GM19193 (cell line): Measurements from ENCODE around the gene TRIM66.

ENCODE experiments used
- POLR2A ChIP-seq: IDR thresholded peaks from 4 replicates; pipeline ENCODE4 v1.6.1; 2011; ENCODE audit not compliant: insufficient read depth, insufficient read length; ENCODE audit errors: extremely low read depth

The TRIM66 gene

DNA sequence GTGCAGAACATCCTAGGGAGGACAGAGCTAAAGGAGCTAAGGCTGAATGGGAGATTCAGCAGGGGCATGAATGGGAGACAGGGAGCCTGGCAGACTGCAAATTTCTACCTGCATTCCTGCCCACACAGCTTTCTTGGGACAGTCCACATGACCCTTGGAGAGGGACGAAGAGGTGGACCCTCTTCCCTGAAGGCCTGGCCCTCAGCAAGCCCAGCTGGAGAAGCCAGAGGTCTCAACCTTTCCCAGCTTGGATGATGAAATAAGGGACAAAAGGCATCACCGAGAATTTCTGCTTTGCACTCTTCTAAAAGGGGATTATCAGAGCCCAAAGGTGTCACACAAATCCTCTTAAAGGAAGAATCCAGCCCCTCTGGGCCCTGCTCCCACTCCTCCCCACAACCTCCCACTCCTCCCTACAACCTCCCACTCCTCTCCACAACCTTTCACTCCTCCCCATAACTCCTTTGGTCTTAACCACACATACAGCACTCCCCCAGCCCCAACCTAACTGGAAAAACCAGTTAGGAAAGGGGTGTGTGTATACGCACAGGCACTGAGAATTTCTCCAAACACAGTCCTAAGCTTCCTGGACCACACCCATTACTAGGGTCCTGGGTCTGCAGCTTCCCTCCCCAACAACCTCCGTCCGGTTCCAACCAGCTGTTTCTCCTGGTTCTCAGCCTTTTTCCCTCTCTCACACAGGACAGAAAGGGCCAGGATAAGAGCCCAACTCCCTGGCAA, 38.6 kb upstream of the TRIM66 start:
- TF ChIP-seq POLR2A: no peak

DNA sequence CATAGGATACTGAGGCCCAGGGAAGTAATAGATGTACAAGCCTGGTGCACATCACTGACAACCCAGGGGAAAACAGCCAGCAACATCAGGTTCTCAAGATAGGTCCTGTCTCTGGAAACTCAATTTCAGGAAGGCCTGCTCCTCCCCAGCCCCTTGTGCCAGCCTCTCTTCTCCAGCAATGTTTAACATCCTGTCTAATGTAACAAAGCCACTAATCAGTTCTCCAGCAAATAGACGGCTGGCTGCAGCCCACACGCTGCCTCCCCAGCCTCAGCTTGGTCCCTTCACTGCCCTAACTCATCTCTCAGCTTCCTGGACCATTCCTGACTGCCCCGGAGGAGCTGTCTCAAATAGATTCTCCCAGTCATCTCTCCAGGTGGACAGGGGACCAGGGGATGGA, 37.9 kb upstream of the TRIM66 start:
- TF ChIP-seq POLR2A: no peak

DNA sequence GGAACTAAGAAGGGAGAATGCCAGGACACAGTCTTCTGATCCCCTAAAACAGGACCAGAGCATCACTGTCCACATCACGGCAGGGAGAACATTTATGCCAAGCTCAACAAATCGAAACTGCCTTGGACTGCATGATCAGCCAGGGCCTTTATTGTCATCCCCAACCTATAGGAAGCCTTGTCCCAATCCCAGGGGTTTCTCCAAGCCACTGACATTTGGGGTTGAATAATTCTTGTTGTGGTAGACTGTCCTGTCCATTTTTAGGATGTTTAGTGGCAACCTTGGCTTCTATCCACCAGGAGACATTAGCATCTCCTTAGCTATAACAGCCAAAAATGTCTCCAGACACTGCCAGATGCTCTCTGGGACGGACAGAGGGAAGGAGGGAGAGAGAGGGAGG, 37.3 kb upstream of the TRIM66 start:
- TF ChIP-seq POLR2A: no peak

DNA sequence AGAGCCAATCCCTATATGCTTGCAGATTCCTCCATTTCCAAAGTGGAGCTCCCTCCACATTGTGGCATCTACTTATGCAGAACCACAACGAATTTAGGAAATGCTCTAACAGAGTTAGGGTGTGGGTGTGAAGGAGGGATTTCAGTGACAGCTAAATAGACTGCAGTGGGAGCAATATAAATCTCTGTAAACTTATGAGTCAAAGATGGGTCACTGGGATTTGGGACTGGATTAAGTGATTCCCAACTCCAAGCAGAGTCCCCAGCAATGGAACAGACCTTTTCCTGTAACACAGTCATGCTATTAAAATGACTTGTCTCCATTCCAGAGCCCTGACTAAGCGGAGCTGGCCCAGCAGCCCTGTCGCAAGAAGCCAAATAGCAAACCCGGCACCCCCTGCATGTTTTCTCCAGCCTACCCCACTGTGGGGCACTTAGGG, 36.8 kb upstream of the TRIM66 start:
- no peak for TF ChIP-seq POLR2A

DNA sequence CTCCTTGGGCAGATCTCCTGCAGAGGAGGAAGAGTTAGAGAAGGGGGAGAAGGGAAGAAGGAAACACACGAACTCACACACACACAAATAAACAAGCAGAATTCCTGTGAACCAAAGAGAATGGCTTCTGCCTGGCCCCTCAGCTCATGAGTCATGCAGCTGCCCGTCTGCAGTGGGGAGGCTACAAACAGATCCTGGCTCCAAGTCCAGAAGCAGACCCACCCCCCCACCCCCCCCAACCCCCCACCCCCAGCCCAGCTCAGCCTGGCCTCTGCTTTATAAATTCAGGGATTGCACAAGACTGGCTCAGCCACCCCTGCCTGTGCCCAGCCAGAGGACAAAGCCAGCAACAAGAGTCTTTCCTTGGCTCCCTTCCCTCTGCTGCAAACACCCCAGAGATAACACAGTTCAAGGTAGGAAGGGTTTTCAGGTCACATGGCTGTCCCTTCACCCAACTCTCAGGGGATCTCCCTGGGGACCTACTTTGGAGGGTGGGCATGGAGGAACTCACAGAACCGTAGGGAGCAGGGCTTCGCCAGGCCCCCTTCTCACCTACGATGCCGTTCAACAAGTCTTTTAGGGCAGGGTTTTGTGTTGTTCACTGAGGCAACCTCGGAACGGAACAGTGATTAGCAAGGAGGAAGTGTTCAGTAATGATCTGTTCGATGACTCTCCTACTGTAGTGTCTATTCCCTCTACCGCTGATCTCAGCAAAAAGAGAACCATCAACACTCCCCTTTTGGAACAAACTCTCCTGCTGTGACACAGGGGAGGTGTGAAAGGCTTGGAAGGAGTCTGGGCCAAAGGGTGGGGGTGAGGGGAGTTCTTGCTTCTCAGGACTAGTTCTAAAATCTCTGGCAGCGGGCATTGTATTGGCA, 35.6 kb upstream of the TRIM66 start:
- TF ChIP-seq POLR2A: no peak

DNA sequence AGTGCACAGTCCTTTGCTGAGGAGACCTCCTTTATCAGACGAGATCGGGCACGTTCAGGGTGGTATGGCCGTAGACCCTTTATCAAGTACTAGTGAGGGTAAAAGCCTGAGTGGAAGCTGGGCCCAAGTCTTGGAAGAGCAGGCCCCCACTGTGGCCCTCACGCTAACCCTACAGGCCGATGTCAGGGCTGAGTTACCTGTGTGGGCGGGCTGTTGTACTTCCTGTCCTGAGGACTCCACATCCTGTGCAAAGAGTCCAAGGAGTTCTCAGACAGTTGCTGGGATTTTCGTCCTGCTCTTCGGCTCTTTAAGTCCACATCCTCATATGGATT, 35.0 kb upstream of the TRIM66 start:
- no peak for TF ChIP-seq POLR2A

DNA sequence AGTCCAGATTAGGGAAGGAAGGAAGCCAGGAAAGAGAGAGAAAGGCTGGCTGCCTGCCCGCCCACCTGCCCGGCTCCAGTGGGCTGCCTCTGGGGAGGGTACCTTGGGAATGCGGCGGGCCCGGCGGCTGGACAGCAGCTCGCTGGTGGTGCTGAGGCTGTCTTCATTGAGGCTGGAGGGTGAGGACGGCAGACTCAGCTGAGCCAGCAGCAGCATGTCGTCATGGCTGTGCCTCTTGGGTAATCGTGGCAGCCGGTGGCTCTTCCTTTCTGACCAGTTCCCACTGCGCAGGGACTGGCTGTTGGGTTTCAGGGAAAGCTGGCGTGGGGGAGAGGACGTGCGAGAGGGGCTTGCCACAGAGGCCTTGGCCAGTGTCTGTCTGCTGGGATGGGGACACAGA, 33.0 kb upstream of the TRIM66 start:
- TF ChIP-seq POLR2A: no peak

DNA sequence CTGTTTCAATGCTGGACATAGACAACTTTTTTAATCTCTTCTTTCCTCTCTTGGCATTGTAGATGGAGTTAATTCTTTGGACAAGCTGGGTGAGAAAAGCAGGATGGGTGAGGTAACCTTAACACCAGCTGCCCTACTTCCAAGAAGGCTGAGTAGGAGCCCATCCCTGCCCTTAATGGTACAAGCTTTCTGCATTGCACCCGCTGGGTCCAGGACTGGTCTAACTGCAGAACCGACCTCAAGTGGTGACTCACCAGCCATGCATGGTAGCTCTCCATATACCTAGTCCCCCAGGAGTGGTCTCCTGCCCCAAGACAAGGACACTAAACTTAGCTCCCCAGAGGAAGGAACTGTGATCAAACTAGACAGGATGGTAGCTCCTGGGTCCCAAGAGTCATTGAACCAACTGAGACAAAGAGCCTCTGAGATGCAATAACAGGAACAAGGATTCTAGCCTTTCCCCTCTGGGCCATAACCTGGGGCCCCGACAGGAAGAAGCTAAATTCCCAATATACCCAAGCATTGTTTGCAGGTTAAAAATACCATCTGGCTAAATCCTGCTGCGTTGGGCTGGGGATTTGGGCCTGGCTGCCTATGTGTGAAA, 32.3 kb upstream of the TRIM66 start:
- no peak for TF ChIP-seq POLR2A

DNA sequence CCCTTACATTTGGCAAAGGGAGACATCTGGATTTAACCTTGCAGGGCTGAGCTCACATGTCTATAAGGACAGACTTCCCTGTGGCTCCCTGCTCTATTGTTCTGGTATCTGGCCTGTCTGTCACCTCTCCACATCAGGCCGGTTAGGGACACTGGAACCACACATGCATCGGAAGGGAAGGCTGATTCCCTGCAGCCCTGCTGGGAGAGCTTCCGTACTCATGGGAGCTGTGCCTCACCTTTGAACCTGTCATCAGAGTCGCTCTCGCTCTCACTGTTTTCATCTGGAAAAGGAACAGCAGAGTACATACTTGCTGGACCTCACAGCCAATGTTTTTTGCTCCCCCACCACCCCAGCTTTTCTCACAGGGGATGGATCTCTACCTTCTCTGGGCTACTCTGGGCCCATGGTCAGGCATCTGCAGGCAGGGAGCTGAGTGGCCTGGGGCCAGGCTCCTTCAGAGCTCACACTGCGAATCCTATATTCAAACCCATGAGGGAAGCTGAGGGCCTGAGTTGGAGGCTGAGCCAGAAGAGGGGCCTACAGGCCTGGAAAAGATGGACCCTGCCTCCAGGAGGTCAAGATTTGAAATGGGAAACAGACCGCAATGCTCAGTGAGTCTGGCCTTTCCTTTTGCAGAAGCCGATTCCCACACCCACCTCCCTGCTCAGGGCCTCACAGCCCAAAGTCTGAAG, 31.4 kb upstream of the TRIM66 start:
- no peak for TF ChIP-seq POLR2A

DNA sequence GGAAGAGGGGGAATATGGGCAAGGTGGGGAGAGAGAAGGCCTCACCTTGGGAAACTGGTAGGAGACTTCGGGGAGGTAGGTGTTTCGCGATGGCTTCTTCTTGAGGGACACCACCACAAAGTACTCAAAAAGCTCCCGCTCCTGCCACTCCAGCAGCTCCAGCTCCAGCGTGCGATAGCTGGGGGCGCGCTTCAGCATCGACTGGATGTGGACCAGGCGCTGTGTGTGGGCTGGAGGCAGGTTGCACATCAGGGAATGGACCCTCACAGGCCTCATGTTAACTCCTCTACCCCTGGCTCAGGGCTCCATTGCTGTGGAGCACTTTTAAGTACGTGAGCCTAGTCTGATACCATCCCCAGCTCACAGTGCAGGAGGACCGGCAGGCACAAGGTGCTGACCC, 30.0 kb upstream of the TRIM66 start:
- TF ChIP-seq POLR2A: no peak

DNA sequence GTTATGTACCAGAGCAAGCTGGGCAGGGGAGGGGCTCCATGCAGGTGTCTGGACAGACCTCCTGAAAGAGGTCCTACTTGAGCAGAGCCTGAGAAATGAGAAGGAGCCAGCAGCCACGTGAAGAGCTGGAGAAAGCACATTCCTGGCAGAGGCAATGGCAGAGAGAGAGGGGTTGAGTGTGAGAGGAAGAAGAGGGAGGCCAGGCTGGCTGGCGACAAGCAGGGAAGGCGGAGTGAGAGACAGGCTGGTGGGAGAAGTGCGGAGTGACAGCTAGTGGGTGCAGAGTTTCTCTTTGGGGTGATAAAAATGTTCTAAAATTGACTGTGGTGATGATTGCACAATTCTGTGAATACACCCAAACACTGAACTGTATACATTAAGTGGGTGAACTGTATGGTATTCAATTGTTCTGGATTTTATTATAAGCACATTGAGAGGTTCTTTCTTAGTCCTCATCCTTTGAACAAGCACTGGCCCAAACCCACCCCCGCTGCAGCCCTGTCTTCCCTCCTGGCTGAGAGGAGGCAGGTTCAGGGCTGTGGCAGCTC, 29.5 kb upstream of the TRIM66 start:
- TF ChIP-seq POLR2A: no peak

DNA sequence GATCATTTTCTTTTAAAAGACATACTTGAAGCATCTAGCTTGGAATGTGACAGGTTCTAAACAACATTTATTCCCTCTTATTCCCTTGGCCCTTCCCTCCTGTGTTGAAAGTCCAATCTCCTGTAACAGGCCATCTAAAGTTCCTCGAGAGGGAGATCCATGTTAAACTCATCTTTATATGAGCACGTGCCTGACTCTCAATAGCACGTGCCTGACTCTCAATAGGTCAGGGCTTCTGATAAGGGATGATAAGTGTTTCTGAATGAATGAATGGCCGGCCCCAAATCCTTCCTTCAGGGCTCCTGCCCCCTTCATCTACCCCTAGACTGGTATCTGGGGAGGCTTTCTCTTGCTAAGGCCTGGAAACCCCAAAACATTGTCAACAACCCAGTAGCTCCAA, 27.3 kb upstream of the TRIM66 start:
- no peak for TF ChIP-seq POLR2A

DNA sequence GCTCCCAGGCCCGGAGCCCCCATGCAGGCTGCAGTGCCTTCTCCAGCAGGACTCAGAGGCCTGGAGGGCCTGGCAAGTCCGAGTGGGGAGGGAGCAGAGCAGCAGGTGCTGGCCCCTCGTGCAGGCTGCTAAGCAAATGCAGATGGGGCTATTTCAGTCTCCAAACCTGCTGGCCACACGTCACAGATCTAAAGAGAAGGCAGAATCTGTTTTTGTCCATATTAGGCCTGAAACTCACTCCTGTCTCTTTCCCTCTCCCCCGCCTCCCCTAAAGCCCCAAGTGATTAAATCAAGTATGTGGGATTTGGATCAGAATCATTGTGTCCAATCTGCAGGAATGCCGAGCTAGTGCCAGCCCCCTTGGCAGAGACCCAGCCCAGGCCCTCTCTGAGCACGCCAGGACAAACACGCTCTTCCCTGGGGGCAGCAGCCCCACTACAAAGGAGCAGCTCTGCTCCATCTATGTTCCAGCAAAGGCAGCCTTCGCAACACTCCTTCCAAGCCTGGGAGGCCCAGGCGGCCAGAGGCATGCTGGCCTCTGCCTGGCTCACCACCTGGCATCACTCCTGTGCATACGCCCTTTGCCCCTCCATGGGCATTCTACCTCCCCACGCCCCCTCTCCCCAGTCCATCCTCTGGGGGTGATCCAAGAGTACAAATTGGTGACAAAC, 26.7 kb upstream of the TRIM66 start:
- no peak for TF ChIP-seq POLR2A

DNA sequence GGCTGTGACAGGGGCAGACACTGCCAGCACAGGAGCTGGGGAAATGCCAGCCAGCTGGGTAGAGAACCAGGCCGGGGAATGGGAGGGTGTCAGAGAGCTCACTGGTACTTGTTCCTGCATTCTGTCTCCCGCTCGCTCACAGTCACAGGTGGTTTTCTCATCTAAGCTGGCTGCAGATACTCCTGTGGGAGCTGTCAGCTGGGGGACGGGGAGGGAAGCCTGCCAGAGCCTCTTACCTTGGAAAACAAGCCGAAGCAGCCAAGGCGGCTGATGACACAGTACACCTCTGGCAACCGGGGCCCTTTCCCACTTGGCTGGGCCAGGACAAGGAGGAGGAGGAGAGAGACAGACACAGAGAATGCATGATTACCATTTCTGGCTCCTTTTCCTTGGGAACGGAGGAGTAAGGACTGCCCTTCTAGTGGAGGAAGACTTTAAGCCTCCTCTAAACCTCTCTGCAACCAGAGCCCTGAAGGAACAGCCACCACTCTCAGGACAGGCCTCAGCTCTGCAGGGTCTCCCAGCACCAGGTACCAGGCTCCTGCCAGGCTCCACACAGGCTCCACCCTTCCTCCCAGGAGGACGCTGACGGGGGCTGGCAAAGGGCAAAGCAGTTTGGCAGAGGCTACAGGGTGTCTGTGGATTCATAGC, 25.2 kb upstream of the TRIM66 start:
- TF ChIP-seq POLR2A: no peak
